PFSK-1 (cell line): Measurements from ENCODE around the gene CHRNB2.

Experiments
- FOXP2 ChIP-seq: optimal IDR thresholded peaks from 2 replicates; pipeline ENCODE3; 2011; ENCODE audit warnings: borderline replicate concordance, control low read depth, inconsistent platforms; ENCODE audit not compliant: insufficient read depth; ENCODE audit errors: extremely low read length, extremely low read depth
- POLR2AphosphoS5 ChIP-seq: IDR thresholded peaks from 2 replicates; pipeline ENCODE4 v1.6.1; 2012; ENCODE audit warnings: low read depth, mild to moderate bottlenecking, control low read depth, low read length, moderate library complexity
- REST ChIP-seq, 2 experiments: IDR thresholded peaks; 2 replicates each; pipeline versions ENCODE4 v1.6.1 to v1.8.0; 2011 to 2012; ENCODE audit warnings: low read depth in 2 of 2, low read length in 2 of 2, control low read depth in 1 of 2, inconsistent platforms in 1 of 2, mild to moderate bottlenecking in 1 of 2, moderate library complexity in 1 of 2; ENCODE audit not compliant: insufficient read depth in 1 of 2
- SIN3A ChIP-seq: IDR thresholded peaks from 2 replicates; pipeline ENCODE4 v1.6.1; 2012; ENCODE audit warnings: mild to moderate bottlenecking, low read length, moderate library complexity, borderline replicate concordance; ENCODE audit not compliant: insufficient read depth
- TAF1 ChIP-seq: IDR thresholded peaks from 2 replicates; pipeline ENCODE4 v1.6.1; 2012; ENCODE audit warnings: low read length, control low read depth, borderline replicate concordance; ENCODE audit not compliant: insufficient read depth

GRCh38 chr1:154603317-154603716, 35.7 kb downstream of the CHRNB2 start:
- TF ChIP-seq TAF1 (no peak), POLR2AphosphoS5 (no peak), REST (IDR thresholded peaks at IDR 0.05; ENCODE audit: insufficient read depth in 1 of 2, low read depth in 2 of 2, low read length in 2 of 2) (no peak), SIN3A (no peak), FOXP2 (no peak)
